ENCODE measurements around the gene MPZL2. TPM values are rescaled to one million over a fixed set of nuclear protein-coding genes. Genes with fewer than 3 reads are reported as not detected.

Gene MPZL2
- polyA plus RNA-seq, 1 of the 3 experiments (the other 2 are of a cell fraction): 6.2 TPM

DNA sequence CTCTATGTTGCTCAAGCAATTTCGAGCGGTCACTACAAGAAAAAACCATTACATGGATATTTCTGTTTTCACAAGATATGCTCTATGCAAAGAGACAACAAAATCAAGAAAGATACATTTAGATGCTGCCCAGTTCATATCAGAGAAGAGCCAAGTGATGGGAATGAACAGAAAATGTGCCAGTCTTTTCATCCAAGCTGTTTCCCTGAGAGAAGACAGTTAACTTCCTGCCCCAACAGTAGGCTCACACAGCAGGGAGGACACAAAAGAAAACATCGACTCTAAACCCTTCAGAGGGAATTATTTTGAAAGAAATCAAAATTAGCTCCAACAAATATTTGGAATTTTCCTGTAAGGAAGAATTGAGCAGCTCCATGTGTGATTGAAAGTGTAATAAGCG is 50.9 kb downstream of the MPZL2 start (continued):
- TF ChIP-seq, protein P1, sequence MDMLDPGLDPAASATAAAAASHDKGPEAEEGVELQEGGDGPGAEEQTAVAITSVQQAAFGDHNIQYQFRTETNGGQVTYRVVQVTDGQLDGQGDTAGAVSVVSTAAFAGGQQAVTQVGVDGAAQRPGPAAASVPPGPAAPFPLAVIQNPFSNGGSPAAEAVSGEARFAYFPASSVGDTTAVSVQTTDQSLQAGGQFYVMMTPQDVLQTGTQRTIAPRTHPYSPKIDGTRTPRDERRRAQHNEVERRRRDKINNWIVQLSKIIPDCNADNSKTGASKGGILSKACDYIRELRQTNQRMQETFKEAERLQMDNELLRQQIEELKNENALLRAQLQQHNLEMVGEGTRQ (IDR thresholded peaks at IDR 0.05; ENCODE audit: borderline replicate concordance, low read depth, low read length): no peak

DNA sequence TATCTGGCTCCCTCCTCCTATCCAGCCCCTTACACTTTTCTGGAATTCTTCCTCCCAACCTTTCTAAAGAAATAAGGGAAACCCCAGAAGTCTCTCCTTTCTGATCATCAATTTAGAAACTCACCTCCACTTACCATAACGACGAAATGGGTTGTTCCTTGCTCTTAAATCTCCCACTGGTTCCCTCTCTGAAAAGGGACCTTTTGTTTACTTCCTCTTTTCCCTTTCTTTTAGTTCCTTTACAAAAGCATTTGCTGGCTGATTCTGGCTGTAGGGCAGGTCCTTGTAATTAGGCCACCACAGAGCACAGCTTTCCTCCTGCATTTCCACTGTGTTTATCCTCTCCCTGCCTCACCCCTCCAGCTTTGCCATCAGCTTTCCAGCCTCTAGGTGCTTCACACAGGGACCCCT is 51.3 kb downstream of the MPZL2 start:
- 11% methylated on average over 2 of the region's 2 CpGs for WGBS (ENCODE audit: low lambda C conversion rate)
- no peaks in the 10 kb centered on the region for H3F3A ChIP-seq (replicated peaks; ENCODE audit: insufficient read depth)
- H2AFZ ChIP-seq (ENCODE audit: low read depth): no peak overlapping the region
- no peaks in the 10 kb centered on the region for H3K79me2 ChIP-seq (ENCODE audit: insufficient read depth)
- no peaks in the 10 kb centered on the region for H3K9me2 ChIP-seq
- H3K4me2 ChIP-seq: no peak overlapping the region
- ChIA-PET CTCF (interaction anchor here (0.6 to 3.6 kb wide), 4 partner anchors 14 to 42 kb away, joined by 3 to 18 read pairs (median 6); partner anchors contain the start of gene SCN2B), POLR2A (no interaction called here)
- H3K27me3 ChIP-seq (ENCODE audit: insufficient read depth): peaks cover 65% of the 10 kb centered on the region
- no peak overlapping the region for H3K9ac ChIP-seq
- H3K27ac ChIP-seq (ENCODE audit: low read depth in 2 of 2, low read length in 1 of 2): no peak overlapping the region
- no peaks in the 10 kb centered on the region for H3K4me1 ChIP-seq (ENCODE audit: control insufficient read depth in 1 of 2, insufficient read depth in 2 of 2, low read depth in 1 of 2, low read length in 1 of 2)
- H4K20me1 ChIP-seq (ENCODE audit: insufficient read depth): no peaks in the 10 kb centered on the region
- H3K9me3 ChIP-seq: no peaks in the 10 kb centered on the region
- H3K4me3 ChIP-seq (ENCODE audit: low read depth in 2 of 2, low read length in 1 of 2): no peak overlapping the region
- TF ChIP-seq YY1 (IDR thresholded peaks at IDR 0.05; ENCODE audit: low read depth) (no peak), MXI1 (IDR thresholded peaks at IDR 0.05; ENCODE audit: low read depth, low read length) (no peak), RXRA (IDR thresholded peaks at IDR 0.05; ENCODE audit: borderline replicate concordance, low read depth) (no peak), TEAD4 (IDR thresholded peaks at IDR 0.05; ENCODE audit: borderline replicate concordance, insufficient read depth) (no peak), EP300 (IDR thresholded peaks at IDR 0.05; ENCODE audit: borderline replicate concordance in 1 of 2, low read depth in 1 of 2, low read length in 1 of 2) (no peak), RAD21 (IDR thresholded peaks at IDR 0.05; ENCODE audit: low read length) (no peak), TAF1 (IDR thresholded peaks at IDR 0.05; ENCODE audit: borderline replicate concordance, low read depth, low read length) (no peak), SMC3 (IDR thresholded peaks at IDR 0.05; ENCODE audit: low read depth, low read length) (no peak), JUND (IDR thresholded peaks at IDR 0.05) (no peak), NFIC (IDR thresholded peaks at IDR 0.05; ENCODE audit: borderline replicate concordance) (no peak), FOXJ3 (CRISPR knock-in tag; IDR thresholded peaks at IDR 0.05) (no peak), FOXM1 (IDR thresholded peaks at IDR 0.05; ENCODE audit: low read depth) (no peak)
- TF ChIP-seq, protein P2, sequence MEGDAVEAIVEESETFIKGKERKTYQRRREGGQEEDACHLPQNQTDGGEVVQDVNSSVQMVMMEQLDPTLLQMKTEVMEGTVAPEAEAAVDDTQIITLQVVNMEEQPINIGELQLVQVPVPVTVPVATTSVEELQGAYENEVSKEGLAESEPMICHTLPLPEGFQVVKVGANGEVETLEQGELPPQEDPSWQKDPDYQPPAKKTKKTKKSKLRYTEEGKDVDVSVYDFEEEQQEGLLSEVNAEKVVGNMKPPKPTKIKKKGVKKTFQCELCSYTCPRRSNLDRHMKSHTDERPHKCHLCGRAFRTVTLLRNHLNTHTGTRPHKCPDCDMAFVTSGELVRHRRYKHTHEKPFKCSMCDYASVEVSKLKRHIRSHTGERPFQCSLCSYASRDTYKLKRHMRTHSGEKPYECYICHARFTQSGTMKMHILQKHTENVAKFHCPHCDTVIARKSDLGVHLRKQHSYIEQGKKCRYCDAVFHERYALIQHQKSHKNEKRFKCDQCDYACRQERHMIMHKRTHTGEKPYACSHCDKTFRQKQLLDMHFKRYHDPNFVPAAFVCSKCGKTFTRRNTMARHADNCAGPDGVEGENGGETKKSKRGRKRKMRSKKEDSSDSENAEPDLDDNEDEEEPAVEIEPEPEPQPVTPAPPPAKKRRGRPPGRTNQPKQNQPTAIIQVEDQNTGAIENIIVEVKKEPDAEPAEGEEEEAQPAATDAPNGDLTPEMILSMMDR (IDR thresholded peaks at IDR 0.05): no peak
- DNase-seq: no peak
- H3K36me3 ChIP-seq (replicated peaks in 1 of 2; ENCODE audit: control insufficient read depth in 1 of 2, insufficient read depth in 2 of 2, low read length in 1 of 2): no peaks in the 10 kb centered on the region

All from SK-N-SH (cell line).